ENCODE results near the gene NEGR1.

NEGR1 gene

DNA sequence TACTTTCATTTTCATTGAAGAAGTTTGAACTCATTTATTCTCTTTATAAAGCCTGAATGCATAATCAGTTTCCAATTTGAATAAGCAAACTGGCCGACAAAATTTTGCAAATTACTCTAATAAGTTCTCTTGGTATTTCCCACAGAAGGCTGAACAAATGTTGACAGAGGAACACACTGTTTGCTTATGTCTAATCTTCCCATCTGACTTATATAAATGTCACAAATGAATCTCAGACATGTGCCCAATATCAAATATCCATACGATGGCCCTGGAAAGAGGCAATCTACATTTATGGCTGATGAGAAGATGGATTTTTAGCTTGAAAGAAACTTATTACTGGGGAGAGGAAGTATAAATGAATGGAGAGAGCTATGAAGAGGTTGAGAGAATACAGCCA is 820.9 kb downstream of the NEGR1 start:
- H3K27ac ChIP-seq = no peak overlapping the region
- POLR2A ChIA-PET (ENCODE audit: low non-redundant PET) = no interaction called here
- DNase-seq (ENCODE audit: low spot score) = no peak
- TF ChIP-seq, protein P1, sequence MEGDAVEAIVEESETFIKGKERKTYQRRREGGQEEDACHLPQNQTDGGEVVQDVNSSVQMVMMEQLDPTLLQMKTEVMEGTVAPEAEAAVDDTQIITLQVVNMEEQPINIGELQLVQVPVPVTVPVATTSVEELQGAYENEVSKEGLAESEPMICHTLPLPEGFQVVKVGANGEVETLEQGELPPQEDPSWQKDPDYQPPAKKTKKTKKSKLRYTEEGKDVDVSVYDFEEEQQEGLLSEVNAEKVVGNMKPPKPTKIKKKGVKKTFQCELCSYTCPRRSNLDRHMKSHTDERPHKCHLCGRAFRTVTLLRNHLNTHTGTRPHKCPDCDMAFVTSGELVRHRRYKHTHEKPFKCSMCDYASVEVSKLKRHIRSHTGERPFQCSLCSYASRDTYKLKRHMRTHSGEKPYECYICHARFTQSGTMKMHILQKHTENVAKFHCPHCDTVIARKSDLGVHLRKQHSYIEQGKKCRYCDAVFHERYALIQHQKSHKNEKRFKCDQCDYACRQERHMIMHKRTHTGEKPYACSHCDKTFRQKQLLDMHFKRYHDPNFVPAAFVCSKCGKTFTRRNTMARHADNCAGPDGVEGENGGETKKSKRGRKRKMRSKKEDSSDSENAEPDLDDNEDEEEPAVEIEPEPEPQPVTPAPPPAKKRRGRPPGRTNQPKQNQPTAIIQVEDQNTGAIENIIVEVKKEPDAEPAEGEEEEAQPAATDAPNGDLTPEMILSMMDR (conservative IDR thresholded peaks at IDR 0.05; ENCODE audit: low read depth) = no peak
- CTCF ChIA-PET = no interaction called here

GRCh38 chr1:71448444-71448843 is 833.9 kb downstream of the NEGR1 start:
- no peak for DNase-seq (ENCODE audit: low spot score)
- CTCF ChIA-PET = no interaction called here

GRCh38 chr1:71438626-71439025 is 843.7 kb downstream of the NEGR1 start:
- ChIA-PET CTCF (no interaction called here), POLR2A (ENCODE audit: low non-redundant PET) (no interaction called here)
- no peak for DNase-seq (ENCODE audit: low spot score)
- TF ChIP-seq, protein P1 (conservative IDR thresholded peaks at IDR 0.05; ENCODE audit: low read depth) = no peak
- no peak overlapping the region for H3K27ac ChIP-seq

More at GRCh38 chr1:71448444-71448843, 833.9 kb downstream of the NEGR1 start:
- POLR2A ChIA-PET (ENCODE audit: low non-redundant PET) = no interaction called here
- TF ChIP-seq, protein P1 (conservative IDR thresholded peaks at IDR 0.05; ENCODE audit: low read depth) = no peak
- H3K27ac ChIP-seq = no peak overlapping the region

DNA sequence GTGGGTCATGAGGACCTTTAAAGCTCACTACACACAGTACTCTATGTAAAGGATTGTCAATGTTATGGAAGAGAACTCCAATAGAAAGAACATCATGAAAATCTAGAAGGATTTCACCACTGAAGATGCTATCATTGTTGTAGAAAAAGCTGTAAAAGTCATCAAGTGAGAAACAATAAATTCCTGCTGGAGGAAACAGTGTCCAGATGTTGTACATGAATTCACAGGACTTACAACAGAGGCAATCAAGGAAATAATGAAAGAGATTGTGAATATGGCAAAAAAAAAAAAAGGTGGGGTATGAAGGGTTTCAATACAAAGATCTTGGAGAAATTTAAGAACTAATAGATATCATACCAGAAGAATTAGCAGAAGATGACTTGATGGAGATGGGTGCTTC is 846.4 kb downstream of the NEGR1 start:
- ChIA-PET CTCF (no interaction called here), POLR2A (ENCODE audit: low non-redundant PET) (no interaction called here)
- TF ChIP-seq, protein P1 (conservative IDR thresholded peaks at IDR 0.05; ENCODE audit: low read depth) = no peak
- DNase-seq (ENCODE audit: low spot score) = no peak
- H3K27ac ChIP-seq = no peak overlapping the region

DNA sequence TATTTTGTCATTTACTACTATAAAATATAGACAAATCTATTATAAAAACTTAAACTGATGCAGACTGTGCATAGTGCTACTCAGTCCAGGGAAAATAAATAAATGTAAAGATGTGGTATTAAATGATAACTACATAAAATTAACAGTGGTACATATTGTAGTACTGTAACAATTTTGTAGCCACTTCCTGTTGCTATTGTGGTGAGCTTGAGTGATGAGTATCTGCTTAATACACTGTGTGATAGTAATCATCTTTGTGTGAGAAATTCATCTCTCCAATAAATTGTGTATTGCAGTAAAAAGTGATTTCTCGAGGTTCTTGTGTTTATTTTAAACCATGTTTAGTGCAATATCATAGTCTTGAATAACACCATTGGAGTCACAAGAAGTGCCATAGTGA is 848.1 kb downstream of the NEGR1 start:
- POLR2A ChIA-PET (ENCODE audit: low non-redundant PET) = no interaction called here
- TF ChIP-seq, protein P1 (conservative IDR thresholded peaks at IDR 0.05; ENCODE audit: low read depth) = no peak
- H3K27ac ChIP-seq = no peak overlapping the region
- CTCF ChIA-PET = no interaction called here
- DNase-seq (ENCODE audit: low spot score) = no peak

DNA sequence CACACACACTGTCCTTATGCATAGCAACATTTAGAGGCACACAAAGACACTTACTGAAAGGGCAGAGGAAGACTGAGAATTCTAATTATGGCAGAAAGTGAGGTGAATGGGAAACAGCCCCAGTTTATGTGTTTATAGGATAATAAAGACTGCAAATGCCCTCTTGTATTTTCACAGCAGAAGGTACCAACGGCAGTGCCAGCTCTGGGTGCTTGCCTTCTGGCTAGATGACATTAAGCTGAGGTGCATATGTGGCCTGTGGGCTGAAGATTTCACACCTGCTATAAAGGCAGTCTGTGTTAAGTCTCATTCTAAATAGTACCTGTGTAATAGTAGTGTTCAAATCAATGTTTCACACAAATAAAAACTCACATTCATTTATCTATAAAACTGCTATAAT is 854.3 kb downstream of the NEGR1 start:
- TF ChIP-seq, protein P1 (conservative IDR thresholded peaks at IDR 0.05; ENCODE audit: low read depth) = no peak
- CTCF ChIA-PET = no interaction called here
- POLR2A ChIA-PET (ENCODE audit: low non-redundant PET) = no interaction called here
- H3K27ac ChIP-seq = no peak overlapping the region
- DNase-seq (ENCODE audit: low spot score) = no peak

GRCh38 chr1:71427066-71427465 is 855.3 kb downstream of the NEGR1 start:
- ChIA-PET POLR2A (ENCODE audit: low non-redundant PET) (no interaction called here), CTCF (no interaction called here)
- no peak for DNase-seq (ENCODE audit: low spot score)

More at GRCh38 chr1:71427066-71427465, 855.3 kb downstream of the NEGR1 start:
- H3K27ac ChIP-seq = no peak overlapping the region
- TF ChIP-seq, protein P1 (conservative IDR thresholded peaks at IDR 0.05; ENCODE audit: low read depth) = no peak

All from RWPE1 (cell line).